Measurements from ENCODE around the gene USP44.

The USP44 gene

GRCh38 chr12:95548056-95548538 is 3.2 kb downstream of the USP44 start:
- no peak for DNase-seq (ENCODE audit: low spot score)

DNA sequence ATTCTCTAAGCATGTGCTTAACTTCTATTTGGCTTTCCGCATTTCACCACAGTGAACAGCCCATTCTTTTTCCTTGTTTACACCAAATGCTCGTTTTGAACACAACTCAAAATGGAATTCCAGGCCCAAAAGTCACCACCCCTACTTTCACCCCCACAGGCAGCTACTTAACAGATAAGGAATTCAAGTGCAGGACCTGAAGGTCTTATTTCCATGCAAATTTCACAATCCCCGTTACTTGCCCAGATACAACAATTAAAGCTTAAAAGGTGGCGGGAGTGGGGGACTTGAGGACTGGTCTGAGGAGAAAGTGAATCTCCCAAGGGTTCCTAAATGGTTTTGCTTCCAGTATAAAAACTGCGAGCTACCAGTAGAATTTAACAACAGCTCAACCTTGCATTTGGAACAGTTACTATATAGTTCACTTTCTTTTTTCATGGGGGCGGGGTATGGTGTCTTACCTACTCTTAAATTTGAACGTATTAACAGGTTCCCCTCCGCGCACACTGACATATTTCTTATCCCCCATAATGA is 3.7 kb downstream of the USP44 start:
- no peak for DNase-seq (ENCODE audit: low spot score)

DNA sequence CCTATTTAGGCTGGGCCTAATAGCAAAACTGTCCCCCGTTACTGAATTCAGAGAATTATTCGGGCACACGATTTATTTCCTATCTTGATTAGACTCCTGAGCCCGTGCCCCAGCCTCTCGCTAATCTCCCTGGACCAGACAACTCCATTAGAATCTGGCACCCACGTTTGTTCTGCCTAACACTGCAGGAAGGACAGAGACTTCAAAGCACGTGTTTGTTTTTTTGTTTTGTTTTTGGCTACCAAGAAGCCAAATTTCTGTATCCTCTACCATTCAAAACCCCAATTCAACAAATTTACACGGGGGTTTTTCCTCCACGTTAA is 4.8 kb downstream of the USP44 start:
- no peak for DNase-seq (ENCODE audit: low spot score)

- no peak for DNase-seq (ENCODE audit: low spot score)
Measured at GRCh38 chr12:95545731-95546490, 5.4 kb downstream of the USP44 start.

DNA sequence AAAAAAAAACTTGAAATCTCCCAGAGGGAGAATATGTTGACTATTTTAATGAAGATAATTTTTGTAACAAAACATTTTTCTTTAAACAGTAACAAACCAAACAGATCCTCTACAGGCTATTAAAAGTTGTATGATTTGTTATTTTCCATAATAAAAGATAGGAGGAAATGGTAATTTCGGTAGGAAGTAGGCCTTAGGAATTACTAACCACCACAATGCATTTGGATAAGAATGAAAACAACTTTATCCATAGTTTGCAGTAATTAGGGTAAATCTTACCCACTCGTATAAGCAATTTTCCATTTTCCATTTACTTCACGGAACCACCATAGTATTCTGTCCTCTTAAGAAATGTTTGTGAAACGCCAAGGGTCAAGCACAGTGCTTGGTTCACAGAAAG is 6.0 kb downstream of the USP44 start:
- no peak for DNase-seq (ENCODE audit: low spot score)

- no peak for DNase-seq (ENCODE audit: low spot score)
Measured at GRCh38 chr12:95544756-95545155, 6.5 kb downstream of the USP44 start.

- DNase-seq (ENCODE audit: low spot score): no peak
Measured at GRCh38 chr12:95543305-95543704, 8.0 kb downstream of the USP44 start.

- DNase-seq (ENCODE audit: low spot score): no peak
Measured at GRCh38 chr12:95541436-95541835, 9.8 kb downstream of the USP44 start.

- no peak for DNase-seq (ENCODE audit: low spot score)
Measured at GRCh38 chr12:95538656-95539055, 12.6 kb downstream of the USP44 start.

DNA sequence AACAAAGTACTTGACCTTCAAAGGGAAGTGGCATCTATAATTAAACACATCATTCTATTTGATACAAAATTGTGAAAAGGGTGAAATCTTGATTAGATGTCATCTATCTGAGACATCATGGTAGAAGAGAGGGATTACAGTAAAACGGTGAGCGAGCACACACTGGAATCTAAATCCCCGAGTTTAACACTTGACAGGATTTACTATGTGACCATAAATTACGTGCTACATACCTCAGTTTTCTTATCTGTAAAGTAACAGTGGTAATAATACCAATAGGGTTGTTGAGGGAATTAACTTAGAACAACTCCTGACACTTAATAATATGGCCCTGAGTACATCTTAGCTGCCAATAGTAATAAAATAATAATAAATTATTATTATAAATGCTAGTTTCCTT is 13.3 kb downstream of the USP44 start:
- DNase-seq (ENCODE audit: low spot score): no peak

GRCh38 chr12:95533985-95534384 is 17.3 kb downstream of the USP44 start:
- no peak for DNase-seq (ENCODE audit: low spot score)

- DNase-seq (ENCODE audit: low spot score): no peak
Measured at GRCh38 chr12:95532851-95533250, 18.4 kb downstream of the USP44 start.

DNA sequence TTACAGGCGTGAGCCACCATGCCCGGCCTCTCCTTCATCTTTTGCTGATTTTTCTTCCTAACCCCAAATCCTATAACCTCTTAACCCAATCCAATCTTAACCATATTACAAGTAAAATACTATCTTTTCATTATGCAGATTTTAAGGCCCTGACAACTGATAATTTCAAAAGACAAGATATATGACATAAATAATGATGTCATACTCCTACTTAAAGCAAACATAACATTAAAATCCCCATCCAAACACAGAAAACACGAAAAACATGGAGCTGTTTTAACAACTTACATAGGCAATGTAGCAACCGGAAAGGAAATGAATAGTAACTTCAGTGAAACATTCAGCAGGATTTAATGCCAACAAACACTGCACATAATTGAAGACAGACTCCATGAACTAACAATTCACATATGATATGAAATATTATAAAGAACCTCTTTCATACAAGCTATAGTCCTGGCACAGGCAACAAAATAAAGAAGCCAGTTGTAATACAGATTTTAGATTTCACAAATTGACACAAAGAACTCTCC is 21.5 kb downstream of the USP44 start:
- no peak for DNase-seq (ENCODE audit: low spot score)

DNA sequence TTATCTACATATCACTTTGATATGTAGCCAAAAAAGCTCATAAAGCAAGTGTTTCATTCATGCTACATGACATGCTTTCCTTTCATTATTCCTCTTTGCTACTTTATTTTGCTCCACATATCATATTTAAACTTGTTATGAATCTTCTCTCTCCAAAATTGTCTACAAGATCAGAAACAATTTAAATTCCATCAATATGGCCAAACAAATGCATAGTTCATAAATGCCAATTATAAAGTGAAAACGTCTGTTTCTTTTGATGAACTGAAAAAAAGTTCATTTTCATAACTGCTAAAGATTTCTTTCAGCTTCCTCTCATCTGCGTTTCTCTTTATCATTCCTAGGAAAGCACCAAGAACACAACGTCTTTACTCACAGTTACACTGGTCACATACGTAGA is 22.8 kb downstream of the USP44 start:
- no peak for DNase-seq (ENCODE audit: low spot score)

DNA sequence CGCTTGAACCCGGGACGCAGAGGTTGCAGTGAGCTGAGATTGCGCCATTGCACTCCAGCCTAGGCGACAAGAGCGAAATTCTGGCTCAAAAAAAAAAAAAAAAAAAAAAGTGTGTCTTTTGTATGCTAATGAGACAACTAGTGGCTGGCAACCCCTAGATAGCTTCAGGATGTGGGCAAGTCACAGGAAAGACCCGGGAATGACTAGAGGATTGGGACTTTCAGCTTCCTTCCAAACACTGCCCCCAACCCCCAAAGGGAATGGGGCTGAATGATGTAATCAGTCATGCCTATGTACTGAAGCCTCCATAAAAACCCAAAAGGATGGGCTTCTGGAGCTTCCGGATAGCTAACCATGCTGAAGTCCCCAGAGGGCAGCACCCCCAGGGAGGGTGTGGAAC is 28.6 kb downstream of the USP44 start:
- DNase-seq (ENCODE audit: low spot score): no peak

DNA sequence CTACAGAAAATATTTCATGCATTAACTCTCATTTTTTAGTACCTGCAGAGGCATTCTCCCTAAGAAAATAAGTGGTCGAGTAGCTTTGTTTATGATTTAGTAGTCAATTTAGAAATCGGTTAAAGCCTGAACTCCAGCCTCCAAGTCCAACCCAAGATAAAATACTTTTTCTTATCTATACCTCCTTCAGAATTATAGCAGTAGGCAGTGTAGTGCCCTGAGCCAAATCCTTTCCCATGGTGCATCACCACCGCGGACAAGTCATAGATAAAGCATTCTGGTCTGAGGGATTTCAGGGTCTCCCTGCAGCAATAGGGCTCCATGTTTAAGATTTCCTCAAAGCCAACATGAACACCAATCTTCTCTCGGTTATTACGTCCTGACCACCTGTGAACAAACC is 30.5 kb downstream of the USP44 start:
- DNase-seq (ENCODE audit: low spot score): no peak

GRCh38 chr12:95518944-95519343 is 32.3 kb downstream of the USP44 start:
- no peak for DNase-seq (ENCODE audit: low spot score)

- no peak for DNase-seq (ENCODE audit: low spot score)
Measured at GRCh38 chr12:95517246-95517645, 34.0 kb downstream of the USP44 start.

GRCh38 chr12:95516757-95517156 is 34.5 kb downstream of the USP44 start:
- no peak for DNase-seq (ENCODE audit: low spot score)

DNA sequence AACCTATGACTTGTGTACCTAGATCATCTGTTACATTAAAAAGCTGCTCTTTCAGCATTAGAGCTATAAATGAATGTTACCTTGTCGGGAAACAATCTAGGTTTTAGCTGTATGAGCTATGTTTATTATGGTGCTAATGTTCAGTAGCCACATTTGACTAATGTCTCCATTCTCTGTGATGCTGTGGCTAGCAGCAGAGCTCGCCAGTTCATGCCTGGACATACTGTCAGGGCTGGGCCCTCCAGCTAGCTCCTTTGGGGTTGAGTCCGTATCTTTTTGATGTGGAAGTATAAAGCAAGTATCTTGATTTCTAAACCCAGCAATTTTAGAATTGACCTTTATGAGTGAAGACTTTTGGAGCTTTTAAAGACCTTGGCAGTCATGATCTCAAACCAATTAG is 36.1 kb downstream of the USP44 start:
- DNase-seq (ENCODE audit: low spot score): no peak

DNA sequence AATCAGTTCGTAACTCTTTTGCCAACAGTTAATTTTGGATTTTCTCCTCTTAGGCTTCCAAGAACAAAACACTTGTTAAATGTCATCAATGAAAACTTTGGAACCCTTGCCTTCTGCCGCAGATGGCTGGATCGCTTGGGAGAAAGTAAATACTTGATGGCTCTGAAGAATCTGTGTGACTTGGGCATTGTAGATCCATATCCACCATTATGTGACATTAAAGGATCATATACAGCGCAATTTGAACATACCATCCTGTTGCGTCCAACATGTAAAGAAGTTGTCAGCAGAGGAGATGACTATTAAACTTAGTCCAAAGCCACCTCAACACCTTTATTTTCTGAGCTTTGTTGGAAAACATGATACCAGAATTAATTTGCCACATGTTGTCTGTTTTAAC is 37.7 kb downstream of the USP44 start:
- DNase-seq (ENCODE audit: low spot score): no peak

DNA sequence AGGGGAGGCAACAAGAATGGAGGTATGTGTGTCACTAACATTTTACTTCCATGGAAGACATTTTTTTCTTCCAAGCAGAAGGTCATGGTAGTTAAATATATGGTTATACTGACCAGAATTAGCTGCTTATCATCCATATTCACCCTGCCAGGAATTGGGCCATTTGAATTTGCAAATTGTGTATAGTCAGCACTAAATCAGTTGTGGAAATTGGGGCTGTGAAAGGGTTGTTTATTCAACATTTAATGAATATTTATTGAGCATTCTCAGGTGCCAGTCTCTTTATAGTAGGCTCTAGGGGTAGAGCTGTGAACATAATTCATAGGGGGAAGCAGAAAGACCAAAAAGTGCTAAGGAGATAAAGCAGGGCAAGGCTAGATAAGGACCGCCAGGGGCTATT is 39.3 kb downstream of the USP44 start:
- DNase-seq (ENCODE audit: low spot score): no peak

DNA sequence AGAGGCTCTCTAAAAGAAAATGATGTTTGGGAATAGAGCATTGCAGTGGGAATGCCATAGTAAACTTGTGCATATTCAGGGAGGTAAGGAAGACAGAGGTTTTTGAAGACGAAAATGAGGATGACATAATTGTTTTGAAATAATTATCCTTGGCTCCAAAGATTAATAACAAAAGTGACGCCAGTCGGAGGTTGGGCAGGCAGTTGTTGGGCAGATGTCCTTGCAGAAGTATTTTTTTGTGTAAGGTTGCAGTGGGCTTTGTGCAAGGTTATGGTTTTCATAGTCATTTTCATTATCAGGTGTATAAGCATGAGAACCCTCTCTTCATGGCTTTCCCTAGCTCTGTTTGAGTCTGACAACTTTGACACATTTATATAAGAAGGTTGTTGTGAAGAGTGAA is 42.0 kb downstream of the USP44 start:
- DNase-seq (ENCODE audit: low spot score): no peak

All from Ammon's horn (tissue), 1 donor.